ENCODE measurements around the gene KRTAP10-6. TPM values are rescaled to one million over a fixed set of nuclear protein-coding genes. Genes with fewer than 3 reads are reported as not detected.

Gene KRTAP10-6
- total and polyA plus RNA-seq, 2 of the 8 experiments (the other 6 are each of a cell fraction or from before 2014, with no cell fraction given), result 0.12 TPM; not detected in 1

- TF ChIP-seq POLR2AphosphoS5 (IDR thresholded peaks at IDR 0.05; ENCODE audit: low read depth, low read length) (no peak), SUZ12 (IDR thresholded peaks at IDR 0.05; ENCODE audit: low read length) (no peak), RAD21 (IDR thresholded peaks at IDR 0.05 in 1 of 2, conservative IDR thresholded peaks at IDR 0.05 in 1 of 2; ENCODE audit: low read depth in 2 of 2, low read length in 2 of 2) (no peak), BACH1 (IDR thresholded peaks at IDR 0.05; ENCODE audit: low read length) (no peak), CHD2 (IDR thresholded peaks at IDR 0.05; ENCODE audit: low read length) (no peak)
Measured at GRCh38 chr21:44612669-44613229, 20.4 kb upstream of the KRTAP10-6 start (continued).
